Activated CD8-positive, alpha-beta memory T cell treated with anti-CD3 and anti-CD28 coated beads, Interleukin-2, amount 50 U/mL, for 24 hours (primary cell): ENCODE measurements around the gene FBRSL1.

Experiments used
- DNase-seq: peaks from one replicate; pipeline ENCODE4 v3.0.0-alpha.2; 2020; ENCODE audit errors: extremely low read depth

Gene FBRSL1

GRCh38 chr12:132483208-132483607 is 6.7 kb upstream of the FBRSL1 start:
- no peak for DNase-seq

GRCh38 chr12:132483612-132484011 is 6.3 kb upstream of the FBRSL1 start:
- DNase-seq: no peak

- DNase-seq: no peak
Observed at GRCh38 chr12:132484183-132484890, 5.6 kb upstream of the FBRSL1 start.

- DNase-seq: no peak
Observed at GRCh38 chr12:132484891-132485441, 5.0 kb upstream of the FBRSL1 start.

GRCh38 chr12:132485619-132486018 is 4.3 kb upstream of the FBRSL1 start:
- DNase-seq: no peak

- no peak for DNase-seq
Observed at GRCh38 chr12:132486168-132486567, 3.8 kb upstream of the FBRSL1 start.

DNA sequence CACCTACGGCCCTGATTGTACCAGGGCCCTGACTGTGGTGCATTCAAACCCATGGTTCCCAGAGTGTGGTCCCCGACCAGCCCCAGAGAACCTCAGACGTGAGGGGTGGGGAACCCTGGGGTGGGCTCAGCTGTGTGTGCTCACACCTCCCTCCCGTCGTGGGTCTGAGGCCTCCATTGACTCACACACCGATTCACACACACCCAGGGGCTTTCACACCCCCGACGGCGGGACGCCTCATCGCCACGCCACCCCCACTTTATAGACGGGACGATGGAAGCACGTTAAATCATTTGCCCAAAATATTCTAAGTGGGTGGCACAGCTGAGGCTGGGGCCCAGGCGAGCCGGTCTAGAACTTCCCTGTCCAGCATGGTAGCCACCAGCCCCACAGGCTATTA is 3.4 kb upstream of the FBRSL1 start:
- DNase-seq: no peak

DNA sequence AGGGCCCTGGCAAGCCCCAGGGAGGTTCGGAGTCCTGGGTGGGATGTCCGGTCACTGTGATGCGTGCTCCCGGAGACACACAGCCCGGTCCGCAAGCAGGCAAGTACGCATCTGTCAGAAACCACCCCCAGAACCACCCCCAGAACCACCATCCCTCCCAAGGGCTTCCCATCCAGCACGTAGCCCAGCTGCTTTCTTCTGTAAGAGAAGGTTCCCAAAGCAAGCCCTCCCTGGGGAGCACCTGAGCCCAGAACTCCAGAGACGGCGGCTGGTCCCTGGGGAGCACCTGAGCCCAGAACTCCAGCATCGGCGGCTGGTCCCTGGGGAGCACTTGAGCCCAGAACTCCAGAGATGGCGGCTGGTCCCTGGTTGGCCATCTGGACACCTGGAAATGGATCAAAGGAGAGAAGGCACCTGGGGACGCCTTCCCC is 2.6 kb upstream of the FBRSL1 start:
- no peak for DNase-seq

DNA sequence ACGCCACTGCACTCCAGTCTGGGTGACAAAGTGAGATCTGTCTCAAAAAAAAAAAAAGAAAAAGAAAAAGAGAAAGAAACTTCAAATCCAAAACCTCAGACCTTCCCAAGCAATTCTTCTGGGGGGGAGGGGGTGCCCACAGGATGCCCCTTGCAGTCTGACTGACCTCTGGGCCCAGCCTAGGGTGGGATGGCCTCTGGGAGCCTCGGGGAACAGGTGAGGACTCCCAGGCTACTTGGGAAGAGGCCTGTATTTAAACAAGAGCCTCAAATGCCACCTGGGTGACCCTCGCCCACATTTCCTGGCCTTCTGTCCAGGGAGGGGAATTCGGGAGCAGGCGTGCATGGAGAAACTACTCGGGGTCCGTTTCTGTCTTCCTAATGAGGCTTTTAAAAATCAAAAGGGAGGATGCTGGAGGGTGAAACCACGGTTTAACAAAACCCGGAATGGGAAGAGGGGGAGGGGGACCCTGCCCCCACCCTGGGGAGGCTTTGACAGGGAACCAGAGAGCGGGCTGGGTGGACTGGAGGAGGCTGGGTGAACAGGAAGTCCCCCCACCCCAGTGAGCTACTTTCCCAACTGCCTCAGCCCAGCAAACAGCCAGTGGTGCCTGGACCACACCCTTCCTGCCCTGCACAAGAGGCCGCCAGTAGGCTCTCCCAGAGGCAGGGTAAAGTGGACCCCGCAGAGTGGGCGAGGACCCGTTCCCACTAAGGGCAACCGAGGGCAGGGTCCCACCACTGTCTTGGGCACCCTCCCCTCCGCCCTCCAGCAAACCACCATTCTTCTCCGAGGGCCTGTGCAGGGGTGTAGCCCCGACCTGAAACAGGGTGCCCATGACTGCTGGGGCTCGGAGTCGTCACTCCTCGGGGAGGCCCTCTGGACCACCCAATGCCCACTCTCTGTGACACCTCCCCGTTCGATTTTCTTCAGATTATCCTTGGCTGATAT is 1.5 kb upstream of the FBRSL1 start:
- DNase-seq: no peak

GRCh38 chr12:132489078-132489601 is 811 bp upstream of the FBRSL1 start:
- DNase-seq: no peak

GRCh38 chr12:132490422-132491137 is 629 bp downstream of the FBRSL1 start:
- no peak for DNase-seq

DNA sequence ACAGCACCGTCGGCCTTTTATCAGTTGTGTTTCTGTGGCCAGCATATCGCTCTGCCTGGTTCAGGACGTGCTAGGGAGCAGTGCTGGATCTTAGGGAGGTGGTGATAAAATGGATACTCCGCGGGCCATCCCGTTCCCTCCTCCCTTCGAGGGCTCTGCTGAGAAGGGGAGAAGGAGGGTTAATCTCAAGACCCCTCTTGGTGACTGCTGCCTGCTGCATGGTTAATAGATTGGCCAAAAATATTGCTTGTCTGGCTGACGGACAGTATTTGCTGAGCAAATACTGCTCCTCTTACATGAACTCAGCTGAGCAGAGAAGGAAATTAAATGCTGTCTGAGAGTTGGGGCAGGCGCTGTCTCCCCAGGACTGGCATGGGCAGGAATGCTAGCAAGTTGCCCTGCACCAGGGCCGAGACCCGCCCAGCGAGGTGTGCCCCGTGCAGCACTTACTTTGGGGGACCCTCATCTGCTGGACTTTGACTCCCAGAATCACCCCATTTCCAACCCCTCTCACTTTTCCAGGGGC is 1.2 kb downstream of the FBRSL1 start:
- DNase-seq: no peak

DNA sequence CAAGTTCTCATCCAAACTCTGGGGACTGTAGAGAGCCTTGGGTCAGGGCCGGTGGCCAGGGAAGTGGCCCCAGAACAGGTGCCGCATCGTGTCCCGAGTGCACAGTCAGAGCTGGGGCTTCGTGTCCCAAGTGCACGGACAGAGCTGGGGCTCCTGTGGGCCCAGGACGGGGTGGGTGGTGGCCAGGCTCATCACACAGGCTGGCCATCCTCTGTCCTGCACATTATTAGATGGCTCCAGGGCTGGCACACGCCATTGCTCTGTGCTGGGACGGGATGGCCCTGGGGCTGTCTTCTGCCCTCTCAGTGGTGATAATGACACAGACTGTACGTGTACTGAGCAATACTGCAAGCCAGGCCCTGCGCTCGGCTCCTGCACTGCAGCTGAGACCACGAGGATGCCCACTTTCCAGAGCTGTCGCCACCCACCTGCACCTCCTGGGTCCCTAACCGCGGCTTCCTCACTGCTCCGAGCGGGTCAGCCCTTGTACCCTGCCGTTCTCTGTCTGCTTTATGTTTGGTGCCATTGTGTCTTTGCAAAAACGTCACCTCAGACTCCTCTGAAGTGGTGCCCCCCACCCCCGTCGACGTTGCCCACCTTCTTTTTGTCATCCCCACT is 1.9 kb downstream of the FBRSL1 start:
- no peak for DNase-seq

DNA sequence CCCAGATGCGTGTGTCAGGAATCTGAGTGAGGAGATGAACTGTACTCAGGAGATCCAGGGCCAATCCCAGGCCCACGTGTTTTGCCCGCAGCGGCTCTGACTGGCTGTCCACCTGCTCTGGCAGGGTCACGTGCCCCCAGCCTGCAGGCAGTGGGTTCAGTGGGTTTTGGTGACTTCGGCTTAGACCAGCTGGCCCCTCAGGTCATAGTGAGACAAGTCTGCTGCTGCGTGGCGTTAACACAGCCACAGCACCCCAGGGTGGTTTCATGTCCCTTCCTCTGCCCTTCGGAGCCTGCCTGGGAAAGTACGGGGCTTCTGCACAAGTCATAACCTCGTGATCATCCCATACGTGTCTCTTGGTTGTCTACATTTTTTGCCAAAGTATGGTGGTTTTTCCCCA is 2.6 kb downstream of the FBRSL1 start:
- DNase-seq: no peak

DNA sequence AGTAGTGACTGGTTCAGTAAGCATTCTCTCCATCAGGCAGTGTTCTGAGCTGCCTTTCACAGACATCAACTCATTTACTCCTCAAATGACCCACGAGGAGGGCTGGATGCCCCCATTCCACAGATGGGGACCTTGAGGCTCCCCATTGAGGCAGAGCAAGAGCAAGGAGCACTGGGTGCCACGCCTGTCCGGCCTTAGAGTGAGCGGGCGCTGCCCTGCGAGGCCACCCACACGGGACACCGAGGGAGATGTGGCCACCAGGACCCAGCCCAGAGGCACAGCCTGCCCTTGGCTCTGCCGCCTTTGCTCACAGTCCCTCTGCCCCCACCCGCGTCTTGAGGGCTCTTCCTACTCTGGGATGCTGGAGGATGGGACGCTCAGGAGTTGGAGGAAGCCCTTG is 3.0 kb downstream of the FBRSL1 start:
- DNase-seq: no peak

GRCh38 chr12:132493482-132494178 is 3.7 kb downstream of the FBRSL1 start:
- no peak for DNase-seq

DNA sequence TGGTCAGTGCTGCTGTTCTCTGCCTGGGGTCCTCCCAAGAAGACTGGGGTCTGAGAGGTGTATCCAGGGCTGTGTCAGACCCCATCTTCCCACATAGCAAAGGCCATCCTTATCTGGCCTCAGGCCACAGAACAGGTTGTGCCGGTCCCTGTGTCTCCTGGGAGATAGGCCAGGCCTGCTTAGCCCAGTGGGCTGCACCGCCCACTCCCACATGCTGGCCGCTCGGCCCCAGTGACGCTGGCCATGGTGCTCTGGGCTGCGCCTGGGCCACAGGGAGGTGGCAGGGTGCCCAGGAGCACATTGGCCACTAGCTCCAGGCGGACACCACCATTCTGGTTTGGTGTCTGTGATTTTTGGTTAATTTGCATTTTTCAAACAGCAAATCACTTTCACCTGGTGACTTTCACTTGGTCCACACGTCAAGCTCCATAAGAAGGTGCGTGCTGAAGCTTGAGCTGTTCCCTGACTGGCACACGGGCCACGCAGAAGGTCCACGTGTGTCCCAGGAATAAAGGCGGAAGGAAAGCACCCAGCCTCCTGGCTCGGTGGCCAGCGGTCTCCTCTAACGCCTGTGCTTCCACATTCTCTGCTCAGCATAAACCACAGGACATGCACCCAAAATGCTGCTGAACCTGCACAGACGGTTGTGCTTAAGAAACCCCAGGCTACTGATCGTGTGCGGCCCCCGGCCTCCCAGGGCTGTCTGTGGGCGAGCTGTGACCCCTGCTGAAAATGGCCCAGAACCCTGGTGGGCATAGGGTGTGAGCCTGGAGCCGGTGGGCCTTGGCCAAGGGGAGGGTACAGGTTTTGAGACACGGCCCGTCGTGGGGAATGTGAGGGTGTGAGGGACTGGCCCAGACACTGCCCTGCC is 4.6 kb downstream of the FBRSL1 start:
- DNase-seq: no peak

- DNase-seq: no peak
Observed at GRCh38 chr12:132495165-132495544, 5.2 kb downstream of the FBRSL1 start.

GRCh38 chr12:132495629-132496357 is 5.8 kb downstream of the FBRSL1 start:
- no peak for DNase-seq
